Myocyte (in vitro differentiated cells): Measurements from ENCODE around the gene MPI. TPM values are rescaled to one million over a fixed set of nuclear protein-coding genes. Genes with fewer than 3 reads are reported as not detected.
"Not testable (repeated sequence)": the region's sequence is repeated elsewhere in the genome, so short reads cannot be mapped to it uniquely, and the experiment has no call there.

Experiments used
- DNase-seq: peaks from one replicate; pipeline ENCODE4 v3.0.0-alpha.2; 2012; ENCODE audit warnings: low read depth
- total RNA-seq: library from RNA; depleted of rRNA; stranded (reverse); fragments of >200 nt; gene quantifications from 2 replicates; pipeline ENCODE4 v1.2.3, GENCODE V29; 2014

MPI gene
- total RNA-seq, 1 donor from 2014 or later: 342 TPM

GRCh38 chr15:74890665-74890960 is 771 bp downstream of the MPI start:
- no peak for DNase-seq

DNA sequence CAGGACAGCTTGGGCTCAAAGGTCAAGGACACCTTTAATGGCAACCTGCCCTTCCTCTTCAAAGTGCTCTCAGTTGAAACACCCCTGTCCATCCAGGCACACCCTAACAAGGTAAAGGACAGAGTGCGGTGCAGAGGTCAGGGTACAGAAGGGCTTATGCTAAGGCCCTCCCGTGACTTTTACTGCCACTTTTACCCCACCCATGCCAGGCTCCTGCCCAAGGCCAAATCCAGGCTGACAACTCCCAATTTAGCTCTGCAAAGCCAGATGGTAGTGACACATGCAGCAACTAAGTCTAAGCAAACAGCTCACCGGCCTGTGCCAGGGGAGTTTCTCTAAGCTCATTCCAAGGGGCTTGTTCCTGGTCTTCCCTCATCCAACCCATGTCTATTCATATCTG is 1.6 kb downstream of the MPI start:
- peak; percentile 79 for DNase-seq

DNA sequence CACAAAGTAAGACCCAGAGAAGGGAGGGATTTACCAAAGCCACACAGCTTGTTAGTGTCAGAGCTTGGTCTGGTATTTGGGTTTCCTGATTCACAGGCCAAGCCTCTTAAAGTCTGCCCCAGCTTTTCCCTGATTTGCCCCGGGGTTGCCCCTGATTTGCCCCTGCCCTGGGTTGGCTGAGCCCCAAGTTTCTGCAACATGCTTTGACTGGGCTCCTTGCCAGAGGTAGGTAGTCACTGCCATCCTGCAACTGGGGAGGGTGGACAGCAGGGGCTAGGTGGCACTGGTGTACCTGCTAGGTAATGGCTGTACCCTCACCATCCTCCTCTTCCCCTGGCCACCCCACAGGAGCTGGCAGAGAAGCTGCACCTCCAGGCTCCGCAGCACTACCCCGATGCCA is 2.5 kb downstream of the MPI start:
- no peak for DNase-seq

- no peak for DNase-seq
Observed at GRCh38 chr15:74892931-74893330, 3.1 kb downstream of the MPI start.

GRCh38 chr15:74893627-74894026 is 3.8 kb downstream of the MPI start:
- no peak for DNase-seq

GRCh38 chr15:74894383-74894782 is 4.5 kb downstream of the MPI start:
- not testable (repeated sequence) for DNase-seq

- DNase-seq: peak; percentile 65
Observed at GRCh38 chr15:74895830-74896229, 6.0 kb downstream of the MPI start.

GRCh38 chr15:74896316-74896715 is 6.5 kb downstream of the MPI start:
- DNase-seq: peak; percentile 89

GRCh38 chr15:74897300-74897701 is 7.5 kb downstream of the MPI start:
- DNase-seq: no peak

- peak; percentile 77 for DNase-seq
Observed at GRCh38 chr15:74901612-74902063, 11.8 kb downstream of the MPI start.

DNA sequence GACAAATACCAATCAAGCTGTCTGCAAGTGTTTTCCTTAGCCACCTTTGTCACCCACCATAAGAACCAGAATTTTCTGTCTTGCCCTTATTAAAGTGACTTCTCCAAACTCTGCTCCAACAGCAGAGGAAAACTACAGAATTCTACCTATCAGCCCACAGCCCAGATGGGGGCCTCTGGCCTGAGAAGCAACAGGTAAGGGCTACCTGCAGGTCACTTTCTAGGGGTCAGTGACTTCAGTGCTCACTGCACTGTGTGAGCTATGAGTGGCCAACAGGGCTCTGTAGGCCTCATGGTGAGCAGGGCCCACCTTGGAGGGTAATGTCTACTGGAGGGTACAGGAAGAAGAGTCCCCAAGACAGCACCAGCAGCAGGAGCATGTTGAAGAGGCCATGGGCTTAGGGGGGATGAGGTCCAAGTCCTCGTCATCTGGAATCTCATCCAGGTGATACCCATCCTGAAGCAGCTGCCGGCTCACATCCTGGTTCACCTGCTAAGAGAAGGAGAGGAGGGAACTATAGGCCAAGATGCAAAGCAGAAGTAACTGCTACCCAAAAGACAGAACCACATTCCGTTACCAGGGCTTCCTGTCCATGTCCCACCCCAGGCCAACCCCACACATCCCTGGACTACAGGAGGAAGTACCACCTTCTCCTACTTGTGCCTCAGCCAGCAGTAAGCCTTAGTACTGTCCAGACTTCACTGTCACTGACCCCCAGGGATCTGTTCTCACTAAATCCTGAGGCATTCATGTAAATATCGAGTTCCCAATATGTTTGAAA is 12.6 kb downstream of the MPI start:
- DNase-seq: no peak

DNA sequence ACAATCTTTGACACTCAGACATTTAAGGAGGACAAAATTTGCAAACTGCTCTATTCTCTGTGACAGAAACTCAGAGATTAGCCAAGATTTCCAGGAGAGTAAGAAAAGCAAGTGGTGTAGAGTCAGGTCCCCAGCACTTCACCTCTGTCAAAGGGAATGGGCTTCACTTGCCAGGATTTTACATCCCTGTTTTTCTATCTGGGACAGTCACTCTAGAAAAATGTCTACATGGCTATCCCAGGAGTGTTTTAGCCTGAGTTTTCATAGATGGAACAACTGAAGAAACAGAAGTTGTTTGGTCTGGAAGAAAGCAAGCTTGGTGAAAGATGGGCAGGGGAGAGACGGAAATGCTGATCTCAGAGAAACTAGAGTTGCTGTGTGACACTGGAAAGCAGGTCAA is 13.8 kb downstream of the MPI start:
- DNase-seq: no peak

GRCh38 chr15:74904190-74904805 is 14.5 kb downstream of the MPI start:
- DNase-seq: no peak

- DNase-seq: peak; percentile 41
Observed at GRCh38 chr15:74906067-74906449, 16.2 kb downstream of the MPI start.

DNA sequence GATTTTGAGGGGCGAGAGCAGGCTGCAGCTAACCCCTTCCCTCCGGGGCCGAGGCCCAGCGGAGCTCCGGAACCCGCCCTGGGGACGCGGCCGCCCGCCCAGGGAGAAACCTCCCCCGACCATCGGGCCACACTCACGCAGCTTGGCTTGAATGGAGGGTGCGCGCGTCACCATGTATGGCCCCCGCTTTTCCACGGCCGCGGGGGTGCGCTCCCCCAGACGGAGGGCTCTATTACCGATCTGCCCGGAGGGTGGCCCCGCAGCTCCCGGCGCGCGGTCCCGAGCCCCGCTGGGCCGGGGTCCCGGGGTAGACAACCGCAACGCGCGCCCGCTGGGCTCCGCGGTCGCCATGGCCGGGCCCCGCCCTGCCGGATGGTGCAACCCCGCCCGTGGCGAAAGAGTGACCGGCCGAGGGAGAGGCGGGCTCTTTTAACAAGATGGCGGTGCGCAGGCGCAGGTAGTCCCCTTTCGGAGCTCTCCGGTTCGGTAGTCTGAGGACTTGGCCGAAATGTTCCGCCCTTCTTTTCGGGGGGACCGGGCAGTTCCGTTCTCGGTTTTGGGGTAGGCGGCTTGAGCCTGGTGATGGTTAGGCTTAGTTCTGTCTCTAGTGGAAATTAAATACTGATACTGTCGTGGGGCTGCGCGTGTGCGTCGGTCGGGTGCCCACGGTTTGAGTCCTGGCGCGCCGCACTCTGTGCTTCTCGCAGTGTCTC is 16.8 kb downstream of the MPI start, which contains the start of gene FAM219B:
FAM219B (minus strand) TSS at position 402 of the 713 bp plus-strand sequence; CDS start at position 351, 51 bp downstream.
- peak; percentile 93 for DNase-seq

DNA sequence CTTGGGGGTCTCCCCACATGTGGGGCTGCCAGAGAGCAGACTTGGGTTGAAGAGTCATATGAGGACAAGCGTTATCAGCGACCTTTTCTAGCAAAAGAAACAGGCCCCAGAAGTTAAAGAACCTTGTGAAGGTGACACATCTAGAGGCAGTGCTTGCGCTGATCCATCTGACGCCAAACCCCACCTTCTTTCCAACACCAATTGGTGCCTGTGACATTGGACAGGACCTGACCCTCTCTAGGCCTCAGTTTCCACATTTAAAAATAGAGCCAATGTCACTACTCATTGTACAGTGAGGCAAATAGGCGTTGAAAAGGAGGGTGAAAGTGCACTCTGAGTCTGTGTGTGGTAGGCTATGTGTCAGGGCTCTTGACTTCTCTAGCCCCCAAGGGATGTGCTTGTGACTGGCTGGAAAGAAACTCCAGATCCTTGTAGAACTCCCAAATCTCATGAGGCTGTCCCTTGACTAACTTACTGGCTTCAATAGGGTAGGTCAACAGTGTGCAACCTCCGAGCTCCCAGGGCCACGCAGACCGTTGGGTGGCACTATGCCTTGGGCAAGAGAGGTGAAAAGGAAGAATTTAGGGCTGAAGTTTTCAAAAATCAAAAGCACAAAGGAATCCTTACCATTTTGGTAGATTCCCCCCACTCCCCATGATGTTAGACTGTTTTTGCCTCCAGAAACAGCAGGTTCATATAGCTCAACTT is 17.5 kb downstream of the MPI start:
- DNase-seq: no peak

DNA sequence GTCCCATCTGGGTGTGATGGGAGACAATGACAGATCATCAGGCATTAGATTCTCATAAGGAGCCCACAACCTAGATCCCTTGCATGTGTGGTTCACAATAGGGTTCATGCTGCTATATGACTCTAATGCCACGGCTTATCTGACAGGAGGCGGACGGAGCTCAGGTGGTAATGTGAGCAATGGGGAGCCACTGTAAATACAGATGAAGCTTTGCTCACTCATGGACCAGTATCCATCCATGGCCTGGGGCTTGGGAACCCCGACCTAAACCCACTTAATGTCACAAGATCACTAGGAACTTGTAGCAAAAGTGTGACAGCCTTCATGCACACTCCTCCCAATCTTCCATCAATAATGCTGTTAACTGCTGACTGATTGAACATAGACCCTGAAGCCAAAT is 18.8 kb downstream of the MPI start:
- no peak for DNase-seq

DNA sequence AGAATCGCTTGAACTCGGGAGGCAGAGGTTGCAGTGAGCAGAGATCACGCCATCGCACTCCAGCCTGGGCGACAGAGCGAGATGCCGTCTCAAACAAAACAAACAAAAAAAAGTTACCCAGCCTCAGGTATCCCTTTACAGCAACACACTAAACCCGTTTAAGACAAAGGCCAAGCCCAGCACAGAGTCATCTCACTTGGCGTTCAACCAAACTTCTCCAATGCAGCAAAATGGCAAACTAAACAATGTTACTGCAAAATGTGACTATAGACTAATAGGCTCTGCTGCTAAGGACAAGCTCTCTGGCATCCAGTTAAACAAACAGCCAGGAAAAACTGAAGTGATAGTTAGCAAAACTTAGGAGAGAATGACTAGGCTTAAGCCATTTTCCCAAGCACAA is 23.2 kb downstream of the MPI start:
- DNase-seq: no peak

DNA sequence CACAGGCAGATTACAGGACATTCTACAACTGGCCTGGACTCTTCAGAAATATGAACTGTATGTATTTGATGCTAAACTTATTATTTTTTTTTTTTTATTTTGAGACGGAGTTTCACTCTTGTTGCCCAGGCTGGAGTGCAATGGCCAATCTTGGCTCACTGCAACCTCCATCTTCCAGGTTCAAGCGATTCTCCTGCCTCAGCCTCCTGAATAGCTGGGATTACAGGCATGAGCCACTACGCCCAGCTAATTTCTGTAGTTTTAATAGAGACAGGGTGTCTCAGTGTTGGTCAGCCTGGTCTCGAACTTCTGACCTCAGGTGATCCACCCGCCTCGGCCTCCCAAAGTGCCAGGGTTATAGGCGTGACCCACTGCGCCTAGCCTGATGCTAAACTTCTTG is 24.0 kb downstream of the MPI start:
- not testable (repeated sequence) for DNase-seq

DNA sequence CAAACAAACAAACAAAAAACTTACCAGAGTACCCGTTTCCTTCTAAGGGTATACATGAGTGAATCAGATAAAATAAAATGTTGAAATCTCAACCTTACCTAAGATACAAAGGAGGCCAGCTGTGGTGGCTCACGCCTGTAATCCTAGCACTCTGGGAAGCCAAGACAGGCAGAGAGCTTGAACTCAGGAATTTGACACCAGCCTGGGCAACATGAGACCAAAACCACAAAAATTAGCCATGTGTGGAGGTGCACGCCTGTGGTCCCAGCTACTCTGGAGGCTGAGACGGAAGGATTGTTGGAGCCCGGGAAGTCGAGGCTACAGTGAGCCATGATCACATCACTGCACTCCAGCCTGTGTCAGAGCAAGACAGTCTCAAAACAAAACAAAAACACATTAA is 27.8 kb downstream of the MPI start:
- DNase-seq: peak; percentile 53

DNA sequence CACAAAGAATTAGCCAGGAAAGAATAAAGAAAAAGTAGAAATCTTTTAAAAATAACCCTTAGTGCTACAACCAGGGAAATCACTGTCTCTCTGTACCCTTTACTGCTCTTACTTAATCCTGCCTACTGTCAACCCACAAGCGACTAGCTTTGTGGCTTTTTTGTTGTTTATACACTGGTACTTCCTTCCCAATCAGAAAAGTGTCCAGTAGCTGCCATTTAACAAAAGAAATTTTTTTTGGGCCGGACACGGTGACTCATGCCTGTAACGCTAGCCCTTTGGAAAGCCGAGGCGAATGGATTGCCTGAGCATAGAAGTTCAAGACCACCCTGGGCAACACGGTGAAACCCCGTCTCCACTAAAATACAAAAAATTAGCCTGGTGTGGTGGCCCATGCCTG is 30.6 kb downstream of the MPI start:
- DNase-seq: no peak

GRCh38 chr15:74924525-74924924 is 34.7 kb downstream of the MPI start:
- no peak for DNase-seq
